Hepatocyte (in vitro differentiated cells): ENCODE results near the gene CPA5.

Experiments used
- EZH2 ChIP-seq: fragments of 200-600 bp; sonication (generic); IDR thresholded peaks from 2 replicates; pipeline ENCODE4 v1.6.1; 2016; ENCODE audit warnings: antibody characterized with exemption, mild to moderate bottlenecking, borderline replicate concordance
- EZH2phosphoT487 ChIP-seq: fragments of 200-600 bp; sonication (generic); IDR thresholded peaks from one replicate; pipeline ENCODE4 v1.6.1; 2018; ENCODE audit warnings: antibody characterized with exemption, mild to moderate bottlenecking, low read depth, moderate library complexity; ENCODE audit not compliant: unreplicated experiment, severe bottlenecking
- TF ChIP-seq, protein P1 (sequence below): fragments of 200-600 bp; sonication (generic); IDR thresholded peaks from 2 replicates; pipeline ENCODE4 v1.5.1; 2016; ENCODE audit warnings: antibody characterized with exemption, mild to moderate bottlenecking; ENCODE audit not compliant: poor library complexity

DNA sequence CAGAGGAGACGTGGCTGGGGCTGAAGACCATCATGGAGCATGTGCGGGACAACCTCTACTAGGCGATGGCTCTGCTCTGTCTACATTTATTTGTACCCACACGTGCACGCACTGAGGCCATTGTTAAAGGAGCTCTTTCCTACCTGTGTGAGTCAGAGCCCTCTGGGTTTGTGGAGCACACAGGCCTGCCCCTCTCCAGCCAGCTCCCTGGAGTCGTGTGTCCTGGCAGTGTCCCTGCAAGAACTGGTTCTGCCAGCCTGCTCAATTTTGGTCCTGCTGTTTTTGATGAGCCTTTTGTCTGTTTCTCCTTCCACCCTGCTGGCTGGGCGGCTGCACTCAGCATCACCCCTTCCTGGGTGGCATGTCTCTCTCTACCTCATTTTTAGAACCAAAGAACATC is 22.0 kb upstream of the CPA5 start:
- TF ChIP-seq, protein P1, sequence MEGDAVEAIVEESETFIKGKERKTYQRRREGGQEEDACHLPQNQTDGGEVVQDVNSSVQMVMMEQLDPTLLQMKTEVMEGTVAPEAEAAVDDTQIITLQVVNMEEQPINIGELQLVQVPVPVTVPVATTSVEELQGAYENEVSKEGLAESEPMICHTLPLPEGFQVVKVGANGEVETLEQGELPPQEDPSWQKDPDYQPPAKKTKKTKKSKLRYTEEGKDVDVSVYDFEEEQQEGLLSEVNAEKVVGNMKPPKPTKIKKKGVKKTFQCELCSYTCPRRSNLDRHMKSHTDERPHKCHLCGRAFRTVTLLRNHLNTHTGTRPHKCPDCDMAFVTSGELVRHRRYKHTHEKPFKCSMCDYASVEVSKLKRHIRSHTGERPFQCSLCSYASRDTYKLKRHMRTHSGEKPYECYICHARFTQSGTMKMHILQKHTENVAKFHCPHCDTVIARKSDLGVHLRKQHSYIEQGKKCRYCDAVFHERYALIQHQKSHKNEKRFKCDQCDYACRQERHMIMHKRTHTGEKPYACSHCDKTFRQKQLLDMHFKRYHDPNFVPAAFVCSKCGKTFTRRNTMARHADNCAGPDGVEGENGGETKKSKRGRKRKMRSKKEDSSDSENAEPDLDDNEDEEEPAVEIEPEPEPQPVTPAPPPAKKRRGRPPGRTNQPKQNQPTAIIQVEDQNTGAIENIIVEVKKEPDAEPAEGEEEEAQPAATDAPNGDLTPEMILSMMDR, result no peak
- TF ChIP-seq EZH2phosphoT487, result no peak
- no peak for TF ChIP-seq EZH2
